HG03280 (cell line): ENCODE results near the gene DNAL1.
"Not testable (repeated sequence)": the region's sequence is repeated elsewhere in the genome, so short reads cannot be mapped to it uniquely, and the experiment has no call there.

ENCODE experiments used
- ATAC-seq: cut with Tn5 transposase; IDR thresholded peaks from one replicate; pipeline ENCODE4 v1.9.1; 2021; ENCODE audit warnings: mild to moderate bottlenecking, moderate library complexity; ENCODE audit not compliant: unreplicated experiment

Gene DNAL1

GRCh38 chr14:73637830-73638229, 7.0 kb upstream of the DNAL1 start:
- no peak for ATAC-seq

GRCh38 chr14:73640796-73641365, 3.9 kb upstream of the DNAL1 start:
- ATAC-seq, result no peak

GRCh38 chr14:73645248-73645610, 443 bp downstream of the DNAL1 start:
- no peak for ATAC-seq

- no peak for ATAC-seq
These were observed 6.2 kb downstream of the DNAL1 start for GRCh38 chr14:73651005-73651404.

- no peak for ATAC-seq
These were observed 11.1 kb downstream of the DNAL1 start for GRCh38 chr14:73655851-73656250.

- ATAC-seq, result not testable (repeated sequence)
These were observed 14.4 kb downstream of the DNAL1 start for GRCh38 chr14:73659202-73659601.

GRCh38 chr14:73660511-73660910, 15.7 kb downstream of the DNAL1 start:
- no peak for ATAC-seq

GRCh38 chr14:73661872-73662271, 17.1 kb downstream of the DNAL1 start:
- no peak for ATAC-seq

- no peak for ATAC-seq
These were observed 17.7 kb downstream of the DNAL1 start for GRCh38 chr14:73662487-73662943.

GRCh38 chr14:73663548-73664212, 18.9 kb downstream of the DNAL1 start:
- no peak for ATAC-seq

GRCh38 chr14:73665130-73665529, 20.3 kb downstream of the DNAL1 start:
- no peak for ATAC-seq

- ATAC-seq, result no peak
These were observed 21.8 kb downstream of the DNAL1 start for GRCh38 chr14:73666583-73666982.

- ATAC-seq, result no peak
These were observed 23.1 kb downstream of the DNAL1 start for GRCh38 chr14:73667854-73668253.

- no peak for ATAC-seq
These were observed 30.2 kb downstream of the DNAL1 start for GRCh38 chr14:73674986-73675385.

- ATAC-seq, result no peak
These were observed 33.9 kb downstream of the DNAL1 start for GRCh38 chr14:73678698-73679097.

GRCh38 chr14:73680821-73681220, 36.0 kb downstream of the DNAL1 start:
- ATAC-seq, result no peak

- ATAC-seq, result no peak
These were observed 39.8 kb downstream of the DNAL1 start for GRCh38 chr14:73684627-73685026.

GRCh38 chr14:73685328-73685727, 40.5 kb downstream of the DNAL1 start:
- no peak for ATAC-seq

GRCh38 chr14:73686901-73687300, 42.1 kb downstream of the DNAL1 start:
- ATAC-seq, result no peak

- ATAC-seq, result no peak
These were observed 49.3 kb downstream of the DNAL1 start for GRCh38 chr14:73694083-73694482.

GRCh38 chr14:73695082-73695481, 50.3 kb downstream of the DNAL1 start:
- ATAC-seq, result no peak

GRCh38 chr14:73695997-73696396, 51.2 kb downstream of the DNAL1 start:
- peak; percentile 49 for ATAC-seq
